Neural progenitor cell (in vitro differentiated cells): Measurements from ENCODE around the gene PCDHGA8. TPM values are rescaled to one million over a fixed set of nuclear protein-coding genes. Genes with fewer than 3 reads are reported as not detected.
"Not testable (repeated sequence)": the region's sequence is repeated elsewhere in the genome, so short reads cannot be mapped to it uniquely, and the experiment has no call there.

Source experiments
- DNase-seq: peaks from one replicate; pipeline ENCODE4 v3.0.0-alpha.2; 2016; ENCODE audit warnings: low spot score
- H2AFZ ChIP-seq: fragments of 200-600 bp; sonication (generic); replicated peaks from 2 replicates; pipeline ENCODE4 v1.6.1; 2016; ENCODE audit warnings: antibody characterized with exemption
- H3F3A ChIP-seq: fragments of 200-600 bp; sonication (generic); 2 replicates; pipeline ENCODE4 v1.6.1; 2016; ENCODE audit warnings: antibody characterized with exemption, low read depth
- H3K27ac ChIP-seq: fragments of 200-600 bp; sonication (generic); 2 replicates; pipeline ENCODE4 v1.5.1; 2016; ENCODE audit warnings: mild to moderate bottlenecking
- H3K27me3 ChIP-seq: fragments of 200-600 bp; sonication (generic); 2 replicates; pipeline ENCODE4 v1.6.1; 2016; ENCODE audit warnings: mild to moderate bottlenecking, moderate library complexity
- H3K36me3 ChIP-seq: fragments of 200-600 bp; sonication (generic); 2 replicates; pipeline ENCODE4 v1.5.1; 2016
- H3K4me1 ChIP-seq: fragments of 200-600 bp; sonication (generic); 2 replicates; pipeline ENCODE4 v1.6.1; 2016; ENCODE audit warnings: mixed run types
- H3K4me2 ChIP-seq: fragments of 200-600 bp; sonication (generic); 2 replicates; pipeline ENCODE4 v1.6.1; 2016
- H3K4me3 ChIP-seq: fragments of 200-600 bp; sonication (generic); 2 replicates; pipeline ENCODE4 v1.5.1; 2016
- H3K79me2 ChIP-seq: fragments of 200-600 bp; sonication (generic); 2 replicates; pipeline ENCODE4 v1.6.1; 2016; ENCODE audit warnings: low read depth
- H3K9ac ChIP-seq: fragments of 200-600 bp; sonication (generic); 2 replicates; pipeline ENCODE4 v1.6.1; 2016
- H3K9me3 ChIP-seq: fragments of 200-600 bp; sonication (generic); 2 replicates; pipeline ENCODE4 v1.5.1; 2016; ENCODE audit warnings: low read depth
- H4K20me1 ChIP-seq: fragments of 200-600 bp; sonication (generic); 2 replicates; pipeline ENCODE4 v1.6.1; 2016; ENCODE audit warnings: low read depth
- H3K27ac Mint-ChIP-seq: 3 replicates; pipeline ENCODE4 v1.8.0; 2021; ENCODE audit warnings: mixed read lengths
- H3K27me3 Mint-ChIP-seq: 2 replicates; pipeline ENCODE4 v1.8.0; 2022; ENCODE audit warnings: low read depth, mild to moderate bottlenecking, inconsistent platforms, moderate library complexity, mixed read lengths; ENCODE audit not compliant: insufficient read depth
- H3K36me3 Mint-ChIP-seq: 3 replicates; pipeline ENCODE4 v1.8.0; 2021; ENCODE audit warnings: mixed read lengths
- H3K4me1 Mint-ChIP-seq: 3 replicates; pipeline ENCODE4 v1.8.0; 2021; ENCODE audit warnings: mixed read lengths
- H3K4me3 Mint-ChIP-seq: 3 replicates; pipeline ENCODE4 v1.8.0; 2021; ENCODE audit warnings: mild to moderate bottlenecking, moderate library complexity, mixed read lengths
- H3K9me3 Mint-ChIP-seq: 3 replicates; pipeline ENCODE4 v1.8.0; 2020; ENCODE audit warnings: mixed read lengths
- CTCF ChIP-seq: fragments of 200-600 bp; sonication (generic); IDR thresholded peaks from 2 replicates; pipeline ENCODE4 v1.5.1; 2017; ENCODE audit warnings: antibody characterized with exemption, mild to moderate bottlenecking
- EZH2 ChIP-seq: fragments of 200-600 bp; sonication (generic); IDR thresholded peaks from 2 replicates; pipeline ENCODE4 v1.6.1; 2017; ENCODE audit warnings: antibody characterized with exemption, mild to moderate bottlenecking, moderate library complexity
- EZH2phosphoT487 ChIP-seq: fragments of 200-600 bp; sonication (generic); IDR thresholded peaks from 2 replicates; pipeline ENCODE4 v1.6.1; 2017; ENCODE audit warnings: antibody characterized with exemption
- total RNA-seq: library from RNA; depleted of rRNA; stranded (reverse); fragments of >200 nt; gene quantifications from 2 replicates; pipeline ENCODE4 v1.2.3, GENCODE V29; 2015; ENCODE audit warnings: low replicate concordance

PCDHGA8 gene
- total RNA-seq, 1 donor from 2014 or later: 3.3 TPM

- Histone ChIP-seq H2AFZ (no peak overlapping the region), H3F3A (peaks cover 14% of the 10 kb centered on the region), H3K9me3 (peaks cover 38% of the 10 kb centered on the region), H3K36me3 (peaks cover 12% of the 10 kb centered on the region), H3K27ac (no peak overlapping the region), H3K4me1 (no peaks in the 10 kb centered on the region), H3K27me3 (peaks cover 8% of the 10 kb centered on the region), H3K4me3 (peak overlapping the region; percentile 11), H3K79me2 (no peaks in the 10 kb centered on the region), H4K20me1 (no peaks in the 10 kb centered on the region), H3K9ac (no peak overlapping the region), H3K4me2 (no peak overlapping the region)
- TF ChIP-seq EZH2 (no peak), CTCF (no peak), EZH2phosphoT487 (no peak)
- Mint-ChIP-seq H3K9me3 (peaks cover 82% of the 10 kb centered on the region), H3K4me1 (peaks cover 14% of the 10 kb centered on the region), H3K27me3 (peaks cover 18% of the 10 kb centered on the region), H3K4me3 (no peak overlapping the region), H3K36me3 (peaks cover 67% of the 10 kb centered on the region), H3K27ac (no peak overlapping the region)
- no peak for DNase-seq
Measured at GRCh38 chr5:141411575-141411974, 19.1 kb downstream of the PCDHGA8 start.

DNA sequence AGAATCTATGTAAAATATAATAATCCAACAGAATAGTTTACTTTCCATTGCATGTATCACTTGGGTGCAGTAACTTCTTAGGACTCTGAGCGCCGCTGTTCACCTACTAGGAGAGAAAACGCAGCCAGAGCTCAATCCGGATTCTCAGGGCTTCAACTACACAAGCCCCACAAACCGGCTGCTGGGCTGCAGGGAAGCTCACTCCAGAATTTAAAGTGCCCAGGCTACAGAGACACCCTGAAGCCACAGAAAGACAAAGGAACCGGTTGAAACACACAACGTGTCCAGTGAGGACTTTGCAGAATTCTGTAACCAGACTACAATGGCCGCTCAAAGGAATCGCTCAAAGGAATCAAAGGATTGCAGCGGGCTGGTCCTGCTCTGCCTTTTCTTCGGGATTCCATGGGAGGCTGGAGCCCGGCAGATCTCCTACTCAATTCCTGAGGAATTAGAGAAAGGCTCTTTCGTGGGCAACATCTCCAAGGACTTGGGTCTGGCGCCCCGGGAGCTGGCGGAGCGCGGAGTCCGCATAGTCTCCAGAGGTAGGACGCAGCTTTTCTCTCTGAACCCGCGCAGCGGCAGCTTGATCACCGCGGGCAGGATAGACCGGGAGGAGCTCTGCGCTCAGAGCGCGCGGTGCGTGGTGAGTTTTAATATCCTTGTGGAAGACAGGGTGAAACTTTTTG lies 20.6 kb downstream of the PCDHGA8 start, which contains the start of gene PCDHGA10:
Gene PCDHGA10 (plus strand): TSS at position 134 of the 686 bp plus-strand sequence. CDS start 189 bp downstream, at position 323.
- Histone ChIP-seq H3K9me3 (peaks cover 39% of the 10 kb centered on the region), H3K4me2 (no peak within 1 kb of the TSS), H3K36me3 (peaks cover 12% of the 10 kb centered on the region), H3K4me3 (peak within 1 kb of the TSS; percentile 17), H4K20me1 (no peaks in the 10 kb centered on the region), H2AFZ (no peak within 1 kb of the TSS), H3K4me1 (no peaks in the 10 kb centered on the region), H3K27me3 (peaks cover 8% of the 10 kb centered on the region), H3K9ac (no peak within 1 kb of the TSS), H3K79me2 (no peaks in the 10 kb centered on the region), H3F3A (peaks cover 22% of the 10 kb centered on the region), H3K27ac (no peak within 1 kb of the TSS)
- H3K36me3 Mint-ChIP-seq: peaks cover 70% of the 10 kb centered on the region
- H3K9me3 Mint-ChIP-seq: peaks cover 84% of the 10 kb centered on the region
- TF ChIP-seq CTCF (peak; percentile 41), EZH2 (no peak)
- H3K4me3 Mint-ChIP-seq: peak within 1 kb of the TSS; percentile 77
- H3K4me1 Mint-ChIP-seq: peaks cover 16% of the 10 kb centered on the region
- peak; percentile 57 for DNase-seq
- peaks cover 19% of the 10 kb centered on the region for H3K27me3 Mint-ChIP-seq
- no peak within 1 kb of the TSS for H3K27ac Mint-ChIP-seq

GRCh38 chr5:141413540-141414069 lies 21.2 kb downstream of the PCDHGA8 start:
- Mint-ChIP-seq H3K27me3 (peaks cover 21% of the 10 kb centered on the region), H3K9me3 (peaks cover 84% of the 10 kb centered on the region), H3K4me3 (peak overlapping the region; percentile 77), H3K4me1 (peaks cover 15% of the 10 kb centered on the region), H3K27ac (no peak overlapping the region), H3K36me3 (peaks cover 72% of the 10 kb centered on the region)
- Histone ChIP-seq H3F3A (peaks cover 28% of the 10 kb centered on the region), H4K20me1 (no peaks in the 10 kb centered on the region), H3K79me2 (peaks cover 5% of the 10 kb centered on the region), H3K9ac (no peak overlapping the region), H3K4me3 (no peak overlapping the region), H3K27me3 (peaks cover 4% of the 10 kb centered on the region), H3K9me3 (peaks cover 41% of the 10 kb centered on the region), H3K4me1 (no peaks in the 10 kb centered on the region), H3K27ac (no peak overlapping the region), H3K36me3 (peaks cover 17% of the 10 kb centered on the region), H2AFZ (no peak overlapping the region), H3K4me2 (no peak overlapping the region)
- no peak for DNase-seq
- TF ChIP-seq CTCF: no peak
- TF ChIP-seq EZH2phosphoT487: no peak
- no peak for TF ChIP-seq EZH2

DNA sequence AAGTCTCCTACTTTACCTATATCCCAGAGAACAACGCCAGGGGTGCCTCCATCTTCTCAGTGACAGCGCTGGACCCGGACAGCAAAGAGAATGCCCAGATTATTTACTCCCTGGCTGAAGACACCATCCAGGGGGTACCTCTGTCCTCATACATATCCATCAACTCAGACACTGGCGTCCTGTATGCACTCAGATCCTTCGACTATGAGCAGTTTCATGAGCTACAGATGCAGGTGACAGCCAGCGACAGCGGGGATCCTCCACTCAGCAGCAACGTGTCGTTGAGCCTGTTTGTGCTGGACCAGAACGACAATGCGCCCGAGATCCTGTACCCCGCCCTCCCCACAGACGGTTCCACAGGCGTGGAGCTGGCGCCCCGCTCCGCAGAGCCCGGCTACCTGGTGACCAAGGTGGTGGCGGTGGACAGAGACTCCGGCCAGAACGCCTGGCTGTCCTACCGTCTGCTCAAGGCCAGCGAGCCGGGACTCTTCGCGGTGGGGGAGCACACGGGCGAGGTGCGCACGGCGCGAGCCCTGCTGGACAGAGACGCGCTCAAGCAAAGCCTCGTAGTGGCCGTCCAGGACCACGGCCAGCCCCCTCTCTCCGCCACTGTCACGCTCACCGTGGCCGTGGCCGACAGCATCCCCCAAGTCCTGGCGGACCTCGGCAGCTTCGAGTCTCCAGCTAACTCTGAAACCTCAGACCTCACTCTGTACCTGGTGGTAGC lies 22.3 kb downstream of the PCDHGA8 start:
- not testable (repeated sequence) for H3K4me1 ChIP-seq, H3K4me3 Mint-ChIP-seq, H2AFZ ChIP-seq, H3K27ac Mint-ChIP-seq, H3K27ac ChIP-seq, H3K79me2 ChIP-seq, H3K4me3 ChIP-seq, H3K27me3 ChIP-seq, H3K4me2 ChIP-seq, DNase-seq, H4K20me1 ChIP-seq, H3K9ac ChIP-seq
- Mint-ChIP-seq H3K27me3 (peaks cover 17% of the 10 kb centered on the region), H3K4me1 (peaks cover 11% of the 10 kb centered on the region), H3K36me3 (peaks cover 69% of the 10 kb centered on the region), H3K9me3 (peaks cover 81% of the 10 kb centered on the region)
- peaks cover 24% of the 10 kb centered on the region for H3F3A ChIP-seq
- H3K9me3 ChIP-seq: peaks cover 42% of the 10 kb centered on the region
- H3K36me3 ChIP-seq: peaks cover 23% of the 10 kb centered on the region

DNA sequence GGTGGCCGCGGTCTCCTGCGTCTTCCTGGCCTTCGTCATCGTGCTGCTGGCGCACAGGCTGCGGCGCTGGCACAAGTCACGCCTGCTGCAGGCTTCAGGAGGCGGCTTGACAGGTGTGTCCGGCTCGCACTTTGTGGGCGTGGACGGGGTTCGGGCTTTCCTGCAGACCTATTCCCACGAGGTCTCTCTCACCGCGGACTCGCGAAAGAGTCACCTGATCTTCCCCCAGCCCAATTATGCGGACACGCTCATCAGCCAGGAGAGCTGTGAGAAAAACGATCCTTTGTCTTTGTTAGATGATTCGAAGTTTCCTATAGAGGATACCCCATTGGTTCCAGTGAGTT lies 22.8 kb downstream of the PCDHGA8 start:
- H3K4me3 ChIP-seq, H4K20me1 ChIP-seq, H3K9ac ChIP-seq, H3K79me2 ChIP-seq, H3K27me3 ChIP-seq, H3K4me1 Mint-ChIP-seq, H2AFZ ChIP-seq, H3K4me2 ChIP-seq, H3K27ac Mint-ChIP-seq, H3K27ac ChIP-seq, H3K4me3 Mint-ChIP-seq, H3K4me1 ChIP-seq, DNase-seq: not testable (repeated sequence)
- H3K36me3 Mint-ChIP-seq: peaks cover 72% of the 10 kb centered on the region
- peaks cover 23% of the 10 kb centered on the region for H3K36me3 ChIP-seq
- peaks cover 45% of the 10 kb centered on the region for H3K9me3 ChIP-seq
- peaks cover 25% of the 10 kb centered on the region for H3F3A ChIP-seq
- H3K27me3 Mint-ChIP-seq: peaks cover 18% of the 10 kb centered on the region
- H3K9me3 Mint-ChIP-seq: peaks cover 82% of the 10 kb centered on the region
